Upper lobe of left lung (tissue), 6 donors: Measurements from ENCODE around the gene SMAD9. TPM values are rescaled to one million over a fixed set of nuclear protein-coding genes. Genes with fewer than 3 reads are reported as not detected.

Experiments used
- ATAC-seq, 2 donors: fragments of 200-7000 bp; cut with Tn5 transposase; one replicate each; pipeline ENCODE4 v1.9.1; 2022; ENCODE audit warnings: mild to moderate bottlenecking in 2 of 2, moderate library complexity in 2 of 2; ENCODE audit not compliant: low FRiP score in 2 of 2
- DNase-seq, 2 donors: peaks; one replicate each; pipeline ENCODE4 v3.0.0-alpha.2; 2019 to 2020
- H3K27ac ChIP-seq, 4 donors: fragments of 200-600 bp; sonication (generic); one replicate each; pipeline ENCODE4 v1.5.1; 2016 to 2019
- H3K27me3 ChIP-seq, 4 donors: fragments of 200-600 bp; sonication (generic); one replicate each; pipeline ENCODE4 v1.5.1; 2017 to 2019
- H3K36me3 ChIP-seq, 4 donors: fragments of 200-600 bp; sonication (generic); one replicate each; pipeline ENCODE4 v1.5.1; 2016 to 2019
- H3K4me1 ChIP-seq, 4 donors: fragments of 200-600 bp; sonication (generic); one replicate each; pipeline ENCODE4 v1.5.1; 2018 to 2019
- H3K4me3 ChIP-seq, 4 donors: fragments of 200-600 bp; sonication (generic); one replicate each; pipeline ENCODE4 v1.5.1; 2017 to 2019; ENCODE audit warnings: mild to moderate bottlenecking in 2 of 4, moderate library complexity in 1 of 4
- H3K9me3 ChIP-seq, 4 donors: fragments of 200-600 bp; sonication (generic); one replicate each; pipeline ENCODE4 v1.5.1; 2018 to 2019
- CTCF ChIP-seq, 6 experiments: fragments of 450-650 bp in 4 of 6; fragments of 200-600 bp in 2 of 6; sonication (generic) in 2 of 6; IDR thresholded peaks; one replicate each; pipeline ENCODE4 v1.5.1; 2016 to 2019; ENCODE audit warnings: antibody characterized with exemption in 6 of 6
- EP300 ChIP-seq, 4 donors: sonication (generic); formaldehyde crosslinking; IDR thresholded peaks; one replicate each; pipeline ENCODE4 v1.5.1; 2017; ENCODE audit warnings: antibody characterized with exemption in 4 of 4, control low read depth in 2 of 4
- POLR2A ChIP-seq, 4 donors: fragments of 450-650 bp; IDR thresholded peaks; one replicate each; pipeline ENCODE4 v1.5.1; 2016 to 2017; ENCODE audit warnings: antibody characterized with exemption in 4 of 4, mild to moderate bottlenecking in 2 of 4
- POLR2AphosphoS5 ChIP-seq, 2 donors: sonication (generic); formaldehyde crosslinking; IDR thresholded peaks; one replicate each; pipeline ENCODE4 v1.5.1; 2017; ENCODE audit warnings: antibody characterized with exemption in 2 of 2
- WGBS, 2 donors: methylation state at CpG; one replicate each; pipeline ENCODE4 v1.1.5; 2017 to 2018; 5-methylcytosine and 5-hydroxymethylcytosine counted together
- total RNA-seq, 6 donors: library from RNA; depleted of rRNA in 4 of 6; stranded (reverse); fragments of >200 nt in 4 of 6; gene quantifications; one replicate each; pipeline versions ENCODE4 v1.1.0 to v1.2.1, GENCODE V29; 2016 to 2021
- donor health status: DM: no; HTN: no; CAD: no; lungs with moderate emphysema.
- donor health status: DM: no; HTN: yes; CAD: no; lungs with severe emphysema.

Gene SMAD9
- total RNA-seq, 6 donors from 2014 or later, result 8.4 to 15.9 (median 11.5) TPM

GRCh38 chr13:36875961-36876360 lies 44.1 kb downstream of the SMAD9 start:
- Histone ChIP-seq H3K27me3 (no peaks in the 10 kb centered on the region), H3K4me1 (peaks cover 0 to 2% (median 0%) of the 10 kb centered on the region in 4 donors), H3K36me3 (peaks cover 0 to 16% (median 0%) of the 10 kb centered on the region in 4 donors), H3K9me3 (no peaks in the 10 kb centered on the region), H3K27ac (no peak overlapping the region), H3K4me3 (no peak overlapping the region)
- DNase-seq (no peak), ATAC-seq (no peak)
- TF ChIP-seq POLR2AphosphoS5 (IDR thresholded peaks at IDR 0.05) (no peak), EP300 (IDR thresholded peaks at IDR 0.05) (no peak), POLR2A (IDR thresholded peaks at IDR 0.05) (no peak), CTCF (IDR thresholded peaks at IDR 0.05) (no peak)
- 64% methylated on average over 4 of the region's 4 CpGs for WGBS, 2 donors

GRCh38 chr13:36875431-36875830 lies 44.6 kb downstream of the SMAD9 start:
- Histone ChIP-seq H3K27ac (no peak overlapping the region), H3K4me1 (no peaks in the 10 kb centered on the region), H3K9me3 (no peaks in the 10 kb centered on the region), H3K4me3 (no peak overlapping the region), H3K27me3 (no peaks in the 10 kb centered on the region), H3K36me3 (peaks cover 0 to 16% (median 0%) of the 10 kb centered on the region in 4 donors)
- DNase-seq, result no peak
- no peak for ATAC-seq
- TF ChIP-seq CTCF (IDR thresholded peaks at IDR 0.05) (no peak), POLR2AphosphoS5 (IDR thresholded peaks at IDR 0.05) (no peak), POLR2A (IDR thresholded peaks at IDR 0.05) (no peak), EP300 (IDR thresholded peaks at IDR 0.05) (no peak)
- 77 to 81% methylated on average over 4 of the region's 4 CpGs for WGBS, 2 donors

- Histone ChIP-seq H3K36me3 (peaks cover 0 to 11% (median 0%) of the 10 kb centered on the region in 4 donors), H3K27me3 (no peaks in the 10 kb centered on the region), H3K4me3 (no peak overlapping the region), H3K4me1 (no peaks in the 10 kb centered on the region), H3K27ac (peak overlapping the region in 1 of 4 donors; percentile 2), H3K9me3 (no peaks in the 10 kb centered on the region)
- ATAC-seq, result no peak
- no peak for TF ChIP-seq POLR2A (IDR thresholded peaks at IDR 0.05)
- no peak for TF ChIP-seq POLR2AphosphoS5 (IDR thresholded peaks at IDR 0.05)
- TF ChIP-seq CTCF (IDR thresholded peaks at IDR 0.05), result no peak
- TF ChIP-seq EP300 (IDR thresholded peaks at IDR 0.05), result no peak
- WGBS, 2 donors, result 71 to 86% methylated on average over 10 of the region's 10 CpGs
- DNase-seq, result peak in 1 of 2 donors; percentile 43
Measured at GRCh38 chr13:36872621-36873020, 47.4 kb downstream of the SMAD9 start.

GRCh38 chr13:36870050-36870692 lies 49.9 kb downstream of the SMAD9 start:
- no peak for DNase-seq
- Histone ChIP-seq H3K4me3 (no peak overlapping the region), H3K4me1 (no peaks in the 10 kb centered on the region), H3K27ac (no peak overlapping the region), H3K9me3 (no peaks in the 10 kb centered on the region), H3K36me3 (peaks cover 0 to 25% (median 0%) of the 10 kb centered on the region in 4 donors), H3K27me3 (no peaks in the 10 kb centered on the region)
- 84 to 93% methylated on average over 1 of the region's 1 CpG for WGBS, 2 donors
- TF ChIP-seq POLR2AphosphoS5 (IDR thresholded peaks at IDR 0.05) (no peak), CTCF (IDR thresholded peaks at IDR 0.05) (no peak), POLR2A (IDR thresholded peaks at IDR 0.05) (no peak), EP300 (IDR thresholded peaks at IDR 0.05) (no peak)
- ATAC-seq, result no peak

- Histone ChIP-seq H3K27ac (no peak overlapping the region), H3K27me3 (no peaks in the 10 kb centered on the region), H3K4me3 (no peak overlapping the region), H3K9me3 (no peaks in the 10 kb centered on the region), H3K36me3 (peaks cover 0 to 24% (median 0%) of the 10 kb centered on the region in 4 donors), H3K4me1 (no peaks in the 10 kb centered on the region)
- ATAC-seq (no peak), DNase-seq (no peak)
- TF ChIP-seq CTCF (IDR thresholded peaks at IDR 0.05), result no peak
Measured at GRCh38 chr13:36866232-36866631, 53.8 kb downstream of the SMAD9 start.
